ENCODE results near the gene PDGFB. TPM values are rescaled to one million over a fixed set of nuclear protein-coding genes. Genes with fewer than 3 reads are reported as not detected.

PDGFB gene
- total RNA-seq, 1 experiment from 2014 or later, result 13.1 TPM

DNA sequence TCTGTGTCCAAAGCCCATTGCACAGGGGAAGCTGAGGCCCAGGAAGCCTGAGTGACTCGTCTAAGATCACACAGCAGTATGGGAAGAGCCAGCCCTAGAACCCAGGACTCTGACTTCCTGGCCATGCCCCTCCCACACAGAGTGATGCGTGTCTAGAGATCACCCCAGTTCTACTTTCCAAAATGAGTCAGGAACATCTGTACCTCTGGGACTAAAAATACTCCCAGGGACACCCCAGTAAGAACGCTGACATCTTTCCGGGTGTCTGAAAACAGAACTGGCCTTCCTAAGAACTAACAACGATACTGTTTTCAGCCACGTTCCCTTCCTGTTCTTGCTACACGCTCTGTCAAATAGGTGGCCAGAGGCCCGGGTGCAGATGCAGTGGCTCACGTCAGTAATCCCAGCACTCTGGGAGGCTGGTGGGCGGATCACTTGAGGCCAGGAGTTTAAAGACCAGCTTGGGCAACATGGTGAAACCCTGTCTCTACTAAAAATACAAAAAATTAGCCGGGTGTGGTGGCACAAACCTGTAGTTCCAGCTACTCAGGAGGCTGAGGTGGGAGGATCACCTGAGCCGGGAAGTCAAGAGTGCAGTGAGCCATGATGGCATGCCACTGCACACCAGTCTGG lies 21.7 kb upstream of the PDGFB start:
- Histone ChIP-seq H3K27ac (ENCODE audit: low read depth, low read length) (no peak overlapping the region), H3K4me2 (ENCODE audit: low read length) (0 out of 2 replicates have a peak overlapping the region, but pooled peaks have one; percentile 20), H3K4me1 (ENCODE audit: control insufficient read depth in 1 of 2, insufficient read depth in 2 of 2, low read length in 2 of 2) (peaks cover 2 to 12% of the 10 kb centered on the region in 2 experiments; a peak in 3 of 4 replicates), H3K27me3 (ENCODE audit: insufficient read depth, low read length) (no peaks in the 10 kb centered on the region), H3K9me2 (ENCODE audit: insufficient read depth) (no peaks in the 10 kb centered on the region), H3K79me2 (ENCODE audit: insufficient read depth, low read length) (no peaks in the 10 kb centered on the region), H2AFZ (ENCODE audit: low read depth, low read length, poor library complexity, severe bottlenecking) (no peak overlapping the region), H3K9me3 (ENCODE audit: control insufficient read depth in 1 of 2, insufficient read depth in 1 of 2, low read depth in 1 of 2, low read length in 2 of 2) (peaks cover under 1 to 7% of the 10 kb centered on the region in 2 experiments; a peak in 1 of 4 replicates), H4K20me1 (ENCODE audit: insufficient read depth) (no peaks in the 10 kb centered on the region), H3K36me3 (ENCODE audit: control insufficient read depth in 1 of 2, insufficient read depth in 2 of 2, low read length in 2 of 2) (no peaks in the 10 kb centered on the region), H3K4me3 (replicated peaks in 1 of 2; ENCODE audit: low read depth in 1 of 2, low read length in 2 of 2) (no peak overlapping the region), H3K9ac (ENCODE audit: low read length) (no peak overlapping the region)
- TF ChIP-seq SIN3A (IDR thresholded peaks at IDR 0.05; ENCODE audit: low read depth), result no peak
- TF ChIP-seq TCF7L2 (IDR thresholded peaks at IDR 0.05; ENCODE audit: borderline replicate concordance, extremely low read depth, insufficient read depth, insufficient read length), result no peak
- TF ChIP-seq SRF (IDR thresholded peaks at IDR 0.05; ENCODE audit: low read depth), result no peak
- TF ChIP-seq EZH2phosphoT487 (IDR thresholded peaks at IDR 0.05; ENCODE audit: borderline replicate concordance), result no peak
- TF ChIP-seq CEBPB (IDR thresholded peaks at IDR 0.05; ENCODE audit: low read depth), result no peak
- no peak for TF ChIP-seq RAD21 (IDR thresholded peaks at IDR 0.05; ENCODE audit: low read depth)
- no peak for TF ChIP-seq SP1 (IDR thresholded peaks at IDR 0.05; ENCODE audit: low read depth)
- TF ChIP-seq YY1 (IDR thresholded peaks at IDR 0.05; ENCODE audit: extremely low read depth, insufficient replicate concordance, low read depth, low read length), result no peak
- TF ChIP-seq JUND (IDR thresholded peaks at IDR 0.05), result no peak
- TF ChIP-seq, protein P1, sequence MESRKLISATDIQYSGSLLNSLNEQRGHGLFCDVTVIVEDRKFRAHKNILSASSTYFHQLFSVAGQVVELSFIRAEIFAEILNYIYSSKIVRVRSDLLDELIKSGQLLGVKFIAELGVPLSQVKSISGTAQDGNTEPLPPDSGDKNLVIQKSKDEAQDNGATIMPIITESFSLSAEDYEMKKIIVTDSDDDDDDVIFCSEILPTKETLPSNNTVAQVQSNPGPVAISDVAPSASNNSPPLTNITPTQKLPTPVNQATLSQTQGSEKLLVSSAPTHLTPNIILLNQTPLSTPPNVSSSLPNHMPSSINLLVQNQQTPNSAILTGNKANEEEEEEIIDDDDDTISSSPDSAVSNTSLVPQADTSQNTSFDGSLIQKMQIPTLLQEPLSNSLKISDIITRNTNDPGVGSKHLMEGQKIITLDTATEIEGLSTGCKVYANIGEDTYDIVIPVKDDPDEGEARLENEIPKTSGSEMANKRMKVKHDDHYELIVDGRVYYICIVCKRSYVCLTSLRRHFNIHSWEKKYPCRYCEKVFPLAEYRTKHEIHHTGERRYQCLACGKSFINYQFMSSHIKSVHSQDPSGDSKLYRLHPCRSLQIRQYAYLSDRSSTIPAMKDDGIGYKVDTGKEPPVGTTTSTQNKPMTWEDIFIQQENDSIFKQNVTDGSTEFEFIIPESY (IDR thresholded peaks at IDR 0.05; ENCODE audit: extremely low read depth, insufficient replicate concordance, low read length), result no peak
- BruUV-seq (replicated peaks), result no TSS peak
- DNase-seq (ENCODE audit: low read depth, low spot score) (no peak), ATAC-seq (peak; percentile 59)
- ChIA-PET POLR2A (no interaction called here), RAD21 (ENCODE audit: low non-redundant PET in 1 of 2, low total read pairs in 2 of 2, uncharacterized antibody in 2 of 2, unreplicated experiment in 2 of 2) (no interaction called here), CTCF (no interaction called here)
- intact Hi-C loops (cut with micrococcal nuclease), result no loop called here

All from HCT116 (cell line).